ENCODE results near the gene WNT6.

DNA sequence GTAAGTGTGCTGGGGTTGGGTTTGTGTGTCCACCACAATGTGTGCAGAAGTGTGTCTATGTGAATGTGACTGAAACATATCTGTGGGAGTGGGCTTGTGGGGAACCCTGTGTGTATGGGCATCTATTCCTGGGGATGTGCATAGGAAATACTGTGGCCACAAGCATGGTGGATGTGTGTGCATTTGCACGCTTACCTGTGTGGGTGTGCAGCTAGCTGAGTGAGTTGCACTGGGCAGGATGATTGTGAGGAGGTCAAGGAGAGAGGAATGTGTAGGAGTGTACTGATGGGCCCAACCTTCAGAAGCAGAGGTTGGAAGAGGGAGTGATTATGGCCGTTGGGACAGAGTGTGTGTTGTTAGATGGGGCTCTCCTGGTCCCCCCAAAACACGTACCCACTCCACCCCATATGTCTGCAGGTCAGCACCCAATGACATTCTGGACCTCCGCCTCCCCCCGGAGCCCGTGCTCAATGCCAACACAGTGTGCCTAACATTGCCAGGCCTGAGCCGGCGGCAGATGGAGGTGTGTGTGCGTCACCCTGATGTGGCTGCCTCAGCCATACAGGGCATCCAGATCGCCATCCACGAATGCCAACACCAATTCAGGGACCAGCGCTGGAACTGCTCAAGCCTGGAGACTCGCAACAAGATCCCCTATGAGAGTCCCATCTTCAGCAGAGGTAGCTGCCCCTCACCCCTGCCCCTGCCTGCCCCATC, 22.3 kb downstream of the WNT6 start:
- no peak for TF ChIP-seq CTCF (conservative IDR thresholded peaks at IDR 0.05; ENCODE audit: low read length)
- TF ChIP-seq EZH2phosphoT487 (IDR thresholded peaks at IDR 0.05; ENCODE audit: borderline replicate concordance) = no peak

Measured in Loucy (cell line).